ENCODE measurements around the gene NHEJ1.

DNA sequence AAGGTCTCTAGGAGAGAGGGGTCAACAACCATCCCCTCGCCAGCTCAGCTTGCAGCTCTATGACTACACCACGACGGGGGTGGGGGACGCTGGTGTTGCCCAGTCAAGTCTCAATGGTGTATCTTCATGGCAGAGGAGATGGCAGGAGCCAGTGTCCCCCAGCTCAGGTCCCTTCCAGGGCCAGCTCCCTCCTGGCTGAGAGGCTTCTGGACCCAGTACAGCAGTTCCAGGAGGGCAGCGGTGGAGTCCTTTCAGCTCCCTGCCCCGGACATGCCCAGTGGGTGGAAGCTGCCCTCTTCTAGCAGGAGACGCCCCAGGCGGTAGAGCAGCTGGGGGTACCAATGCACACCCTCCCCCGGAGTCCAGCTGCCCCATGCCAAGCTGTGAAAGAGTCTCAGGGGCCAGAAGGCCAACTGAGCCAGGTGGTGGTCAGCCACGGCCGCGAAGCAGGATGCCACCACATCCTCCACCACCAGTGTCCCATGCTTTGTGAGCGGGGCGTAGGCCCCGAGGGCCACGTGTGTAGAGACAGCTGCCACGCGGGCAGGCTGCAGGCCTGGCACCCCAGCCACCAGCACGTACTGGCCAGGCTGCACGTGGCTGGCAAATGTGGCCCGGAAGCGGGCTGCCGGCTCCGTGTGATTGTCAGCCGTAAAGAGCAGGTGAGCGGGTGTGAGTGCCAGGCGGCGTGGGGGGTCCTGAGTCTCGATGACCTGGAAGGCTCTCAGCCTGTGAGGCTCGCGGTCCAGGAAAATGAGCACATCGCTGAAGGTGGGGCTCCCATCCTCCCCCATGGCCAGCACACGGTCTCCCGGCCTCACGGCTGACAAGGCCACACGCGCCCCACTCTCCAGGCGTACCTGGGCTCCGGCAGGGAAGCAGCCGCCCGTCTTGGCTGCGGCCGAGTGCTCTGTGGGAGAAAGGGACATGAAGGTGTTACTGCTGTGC lies 105.4 kb downstream of the NHEJ1 start:
- TF ChIP-seq EP300 (IDR thresholded peaks at IDR 0.05; ENCODE audit: borderline replicate concordance in 1 of 2, low read depth in 1 of 2, low read length in 1 of 2) (no peak), CTCF (IDR thresholded peaks at IDR 0.05) (no peak), SIN3A (IDR thresholded peaks at IDR 0.05; ENCODE audit: borderline replicate concordance, low read depth, low read length) (no peak), RFX5 (IDR thresholded peaks at IDR 0.05; ENCODE audit: low read length) (no peak), TEAD4 (IDR thresholded peaks at IDR 0.05; ENCODE audit: borderline replicate concordance, insufficient read depth) (no peak), JUND (IDR thresholded peaks at IDR 0.05) (no peak), NFIC (IDR thresholded peaks at IDR 0.05; ENCODE audit: borderline replicate concordance) (no peak), SMC3 (IDR thresholded peaks at IDR 0.05; ENCODE audit: low read depth, low read length) (no peak), POLR2AphosphoS5 (IDR thresholded peaks at IDR 0.05; ENCODE audit: low read depth, low read length) (no peak), FOXJ3 (CRISPR knock-in tag; IDR thresholded peaks at IDR 0.05) (no peak), MAX (IDR thresholded peaks at IDR 0.05; ENCODE audit: low read depth) (no peak)
- TF ChIP-seq, protein P1, sequence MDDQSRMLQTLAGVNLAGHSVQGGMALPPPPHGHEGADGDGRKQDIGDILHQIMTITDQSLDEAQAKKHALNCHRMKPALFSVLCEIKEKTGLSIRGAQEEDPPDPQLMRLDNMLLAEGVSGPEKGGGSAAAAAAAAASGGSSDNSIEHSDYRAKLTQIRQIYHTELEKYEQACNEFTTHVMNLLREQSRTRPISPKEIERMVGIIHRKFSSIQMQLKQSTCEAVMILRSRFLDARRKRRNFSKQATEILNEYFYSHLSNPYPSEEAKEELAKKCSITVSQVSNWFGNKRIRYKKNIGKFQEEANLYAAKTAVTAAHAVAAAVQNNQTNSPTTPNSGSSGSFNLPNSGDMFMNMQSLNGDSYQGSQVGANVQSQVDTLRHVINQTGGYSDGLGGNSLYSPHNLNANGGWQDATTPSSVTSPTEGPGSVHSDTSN (IDR thresholded peaks at IDR 0.05): no peak
- TF ChIP-seq, protein P2, sequence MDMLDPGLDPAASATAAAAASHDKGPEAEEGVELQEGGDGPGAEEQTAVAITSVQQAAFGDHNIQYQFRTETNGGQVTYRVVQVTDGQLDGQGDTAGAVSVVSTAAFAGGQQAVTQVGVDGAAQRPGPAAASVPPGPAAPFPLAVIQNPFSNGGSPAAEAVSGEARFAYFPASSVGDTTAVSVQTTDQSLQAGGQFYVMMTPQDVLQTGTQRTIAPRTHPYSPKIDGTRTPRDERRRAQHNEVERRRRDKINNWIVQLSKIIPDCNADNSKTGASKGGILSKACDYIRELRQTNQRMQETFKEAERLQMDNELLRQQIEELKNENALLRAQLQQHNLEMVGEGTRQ (IDR thresholded peaks at IDR 0.05; ENCODE audit: borderline replicate concordance, low read depth, low read length): no peak
